Aortic smooth muscle cell (primary cell): ENCODE results near the gene MIS18BP1. TPM values are rescaled to one million over a fixed set of nuclear protein-coding genes. Genes with fewer than 3 reads are reported as not detected.

Source experiments
- total RNA-seq: library from RNA; depleted of rRNA; stranded (reverse); fragments of >200 nt; gene quantifications from 2 replicates; pipeline ENCODE4 v1.2.3, GENCODE V29; 2014

Gene MIS18BP1
- 29.5 and 32.9 TPM in 2 replicates for total RNA-seq

GRCh38 chr14:45253070-45253753 lies at the start of gene MIS18BP1:
Gene MIS18BP1 (minus strand): TSS chr14:45253202. CDS start chr14:45247286, 5,916 bp downstream.

Other genes with a start within 250 kb of the MIS18BP1 start
- gene PRPF39, start 169.1 kb downstream of the MIS18BP1 start, total RNA-seq = 22.1 and 22.4 TPM in 2 replicates
- 23.5 TPM in 2 replicates for gene FKBP3, start 118.7 kb downstream of the MIS18BP1 start, total RNA-seq
- gene FANCM, start 117.3 kb downstream of the MIS18BP1 start, total RNA-seq = 4.8 and 7.3 TPM in 2 replicates